ENCODE data around the gene AFF1.
"Not testable (repeated sequence)": the region's sequence is repeated elsewhere in the genome, so short reads cannot be mapped to it uniquely, and the experiment has no call there.

Gene AFF1

GRCh38 chr4:87130985-87131703 is 196.3 kb downstream of the AFF1 start:
- ChIA-PET CTCF (no interaction called here), POLR2A (no interaction called here)
- TF ChIP-seq CTCF (IDR thresholded peaks at IDR 0.05; ENCODE audit: insufficient read depth, low read length, missing control alignments), result no peak
- no peak overlapping the region for H3K4me3 ChIP-seq (ENCODE audit: low read depth, low read length)
- DNase-seq (ENCODE audit: low read depth, low spot score), result no peak

DNA sequence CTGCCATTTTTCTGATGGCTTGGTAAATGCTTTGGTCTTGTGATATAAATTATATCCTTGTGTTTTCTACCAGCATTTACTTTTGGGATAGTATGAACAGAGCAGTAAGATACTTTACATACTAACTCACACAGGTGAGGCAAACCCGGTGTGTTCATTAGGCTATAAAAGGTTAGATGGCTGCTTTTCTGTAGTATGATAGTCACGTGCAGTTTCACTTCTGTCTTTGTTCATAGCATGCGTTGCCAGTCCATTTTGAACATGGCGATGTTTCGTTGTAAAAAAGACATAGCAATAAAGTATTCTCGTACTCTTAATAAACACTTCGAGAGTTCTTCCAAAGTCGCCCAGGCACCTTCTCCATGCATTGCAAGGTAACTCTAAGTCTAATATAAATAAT is 197.2 kb downstream of the AFF1 start:
- no peak for DNase-seq (ENCODE audit: low read depth, low spot score)
- ChIA-PET POLR2A (no interaction called here), CTCF (interaction anchor here (1.3 to 1.7 kb wide), 2 partner anchors 13 to 19 kb away, joined by 3 to 9 read pairs; no protein-coding TSS in a partner anchor)
- H3K4me3 ChIP-seq (ENCODE audit: low read depth, low read length), result no peak overlapping the region
- no peak for TF ChIP-seq CTCF (IDR thresholded peaks at IDR 0.05; ENCODE audit: insufficient read depth, low read length, missing control alignments)

DNA sequence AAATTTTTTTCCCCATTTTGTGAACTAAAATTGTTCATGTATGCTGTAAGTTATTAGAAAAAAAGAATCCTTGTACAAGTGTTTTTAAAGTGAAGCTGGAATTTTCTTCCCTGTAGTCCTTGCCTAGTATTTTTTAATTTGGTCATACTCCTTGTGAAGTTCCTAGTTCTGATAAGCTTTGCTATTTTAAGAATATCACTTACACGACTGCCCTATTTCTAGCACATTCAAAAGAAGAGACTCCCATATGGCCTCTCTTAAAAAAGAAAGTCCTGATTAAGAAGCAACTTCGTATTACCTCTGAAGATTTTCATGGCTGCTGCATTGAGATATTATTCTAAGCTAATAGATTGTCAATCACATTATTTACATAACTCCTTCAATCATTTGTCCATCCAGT is 198.4 kb downstream of the AFF1 start:
- DNase-seq (ENCODE audit: low read depth, low spot score), result no peak
- CTCF ChIA-PET, result interaction anchor here (1.3 to 1.7 kb wide), 3 partner anchors 11 to 17 kb away, joined by 3 to 9 read pairs (median 3); no protein-coding TSS in a partner anchor
- POLR2A ChIA-PET, result no interaction called here

DNA sequence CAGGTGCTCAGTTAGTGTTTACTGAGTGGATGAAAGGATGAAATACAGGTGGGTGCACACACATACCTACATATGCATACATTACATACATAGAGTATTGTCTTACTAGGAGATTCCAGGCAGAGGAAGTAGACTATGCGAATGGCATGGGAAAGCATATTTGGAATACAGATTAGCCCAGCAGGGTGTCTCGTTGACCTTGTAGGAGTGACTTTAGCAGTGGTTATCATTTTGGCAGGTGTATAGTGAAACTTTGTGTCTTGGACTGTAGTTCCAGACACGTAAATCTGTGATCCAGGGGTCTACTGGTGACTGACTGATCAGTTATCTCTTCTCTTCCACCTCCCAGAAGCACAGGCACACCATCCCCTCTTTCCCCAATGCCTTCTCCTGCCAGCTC is 199.3 kb downstream of the AFF1 start:
- ChIA-PET POLR2A (no interaction called here), CTCF (interaction anchor here (1.8 kb wide), 1 partner anchor 211 kb away, joined by 7 read pairs; no protein-coding TSS in a partner anchor)
- no peak overlapping the region for H3K4me3 ChIP-seq (ENCODE audit: low read depth, low read length)
- TF ChIP-seq CTCF (IDR thresholded peaks at IDR 0.05; ENCODE audit: insufficient read depth, low read length, missing control alignments), result no peak
- no peak for DNase-seq (ENCODE audit: low read depth, low spot score)

More for the DNA sequence above, 198.4 kb downstream of the AFF1 start:
- TF ChIP-seq CTCF (IDR thresholded peaks at IDR 0.05; ENCODE audit: insufficient read depth, low read length, missing control alignments), result no peak
- H3K4me3 ChIP-seq (ENCODE audit: low read depth, low read length), result no peak overlapping the region

GRCh38 chr4:87141428-87141827 is 206.6 kb downstream of the AFF1 start:
- H3K4me3 ChIP-seq (ENCODE audit: low read depth, low read length), result no peak overlapping the region
- CTCF ChIA-PET, result interaction anchor here (3.0 kb wide), 1 partner anchor 9 kb away, joined by 17 read pairs; no protein-coding TSS in a partner anchor
- no peak for TF ChIP-seq CTCF (IDR thresholded peaks at IDR 0.05; ENCODE audit: insufficient read depth, low read length, missing control alignments)
- DNase-seq (ENCODE audit: low read depth, low spot score), result no peak
- POLR2A ChIA-PET, result no interaction called here

DNA sequence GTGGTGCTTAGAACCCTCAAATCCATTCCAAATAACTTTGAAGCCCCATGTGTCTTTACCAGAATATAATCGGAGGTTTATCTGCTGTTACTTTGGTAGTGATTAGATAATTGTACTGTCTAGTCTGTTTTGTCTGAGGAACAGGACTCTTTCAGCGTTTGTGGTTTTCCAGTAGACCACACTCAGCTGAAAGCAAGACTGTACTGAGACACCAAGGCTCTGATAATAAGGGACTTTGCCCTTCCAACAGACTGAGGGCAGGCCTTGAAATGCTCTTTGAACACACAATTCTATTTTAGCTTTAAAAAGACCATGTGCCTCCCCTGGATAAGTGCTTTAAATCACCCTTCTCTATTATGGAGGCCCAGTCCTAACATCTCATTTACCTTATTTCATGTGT is 209.5 kb downstream of the AFF1 start:
- H3K4me3 ChIP-seq (ENCODE audit: low read depth, low read length), result no peak overlapping the region
- TF ChIP-seq CTCF (IDR thresholded peaks at IDR 0.05; ENCODE audit: insufficient read depth, low read length, missing control alignments), result no peak
- DNase-seq (ENCODE audit: low read depth, low spot score), result no peak
- ChIA-PET CTCF (interaction anchor here (1.0 to 1.4 kb wide), 2 partner anchors 12 to 91 kb away, joined by 3 read pairs; no protein-coding TSS in a partner anchor), POLR2A (no interaction called here)

DNA sequence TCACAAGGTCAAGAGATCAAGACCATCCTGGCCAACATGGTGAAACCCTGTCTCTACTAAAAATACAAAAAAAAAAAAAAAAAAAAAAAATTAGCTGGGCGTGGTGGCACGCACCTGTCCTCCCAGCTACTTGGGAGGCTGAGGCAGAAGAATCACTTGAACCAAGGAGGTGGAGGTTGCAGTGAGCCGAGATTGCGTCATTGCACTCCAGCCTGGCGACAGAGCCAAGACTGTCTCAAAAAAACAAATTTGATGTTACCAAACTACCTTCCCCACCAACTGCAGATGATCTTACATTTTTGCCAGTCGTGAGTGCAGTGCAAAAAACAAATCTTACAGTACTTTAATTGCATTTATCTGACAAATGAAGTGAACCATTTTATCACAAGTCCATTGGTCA is 211.1 kb downstream of the AFF1 start:
- DNase-seq (ENCODE audit: low read depth, low spot score); H3K4me3 ChIP-seq (ENCODE audit: low read depth, low read length); POLR2A ChIA-PET: not testable (repeated sequence)
- CTCF ChIA-PET, result interaction anchor here (1.2 to 2.3 kb wide), 2 partner anchors 89 to 223 kb away, joined by 3 to 8 read pairs; no protein-coding TSS in a partner anchor
